HS-5 (cell line): ENCODE results near the gene HDLBP.

Experiments used
- DNase-seq: peaks from one replicate; pipeline ENCODE4 v3.0.0-alpha.2; 2012; ENCODE audit warnings: low read depth

Gene HDLBP

DNA sequence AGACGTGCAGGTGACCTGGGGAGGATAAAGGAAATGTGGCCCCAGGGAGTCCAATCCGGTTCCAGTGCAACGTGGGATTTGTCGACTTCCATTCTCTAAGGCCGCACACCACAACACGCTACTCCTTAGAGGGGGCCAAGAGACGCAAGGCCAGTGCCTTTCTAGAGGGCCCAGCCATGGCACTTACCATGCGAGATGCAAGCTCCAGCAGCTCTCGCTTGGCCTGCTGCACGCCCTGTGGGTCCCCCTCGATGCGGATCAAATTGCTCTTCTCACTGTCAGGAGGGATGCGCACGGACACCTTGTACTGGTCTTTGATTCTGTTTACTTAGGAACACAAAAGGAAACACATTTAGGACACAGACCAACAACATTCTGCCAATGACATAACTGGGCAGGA, 65.8 kb downstream of the HDLBP start:
- DNase-seq: no peak

DNA sequence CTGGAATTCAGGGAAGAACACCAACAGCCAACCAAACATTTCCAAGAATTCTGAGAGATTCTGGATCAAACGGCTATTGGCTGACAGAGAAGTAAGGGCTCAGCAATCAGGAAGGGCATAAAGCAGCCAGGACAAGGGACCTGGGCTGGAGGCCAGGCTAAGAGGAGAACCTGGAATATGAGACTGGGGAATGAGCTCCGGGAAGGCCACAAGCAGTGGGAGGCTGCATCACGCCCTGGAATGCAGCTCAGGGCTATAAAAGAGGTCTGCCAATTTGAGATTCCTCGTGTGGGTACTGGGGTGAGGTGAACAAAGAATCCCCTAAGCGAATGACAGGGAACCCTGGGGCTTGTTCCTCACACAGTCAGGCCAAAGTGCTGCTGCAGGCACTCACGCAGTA, 66.6 kb downstream of the HDLBP start:
- DNase-seq: no peak

DNA sequence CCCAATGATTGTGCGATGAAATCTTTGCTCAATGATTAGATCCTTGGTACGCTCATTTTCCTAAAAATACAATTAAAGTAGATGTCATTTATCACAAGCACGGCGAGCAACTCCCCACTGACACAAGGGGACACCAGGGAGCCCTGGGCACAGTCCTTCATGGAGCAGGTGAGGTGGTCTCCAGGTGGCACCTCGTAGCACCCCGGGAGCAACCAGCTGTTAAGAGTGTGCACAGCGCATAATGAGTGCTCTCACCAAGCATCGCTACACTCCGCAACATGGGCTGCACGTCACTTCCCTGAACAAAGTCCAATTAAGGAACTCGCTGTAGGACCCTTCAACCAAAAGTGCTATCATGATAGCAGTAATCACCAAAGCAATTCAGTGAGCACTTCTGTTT, 67.2 kb downstream of the HDLBP start:
- no peak for DNase-seq

DNA sequence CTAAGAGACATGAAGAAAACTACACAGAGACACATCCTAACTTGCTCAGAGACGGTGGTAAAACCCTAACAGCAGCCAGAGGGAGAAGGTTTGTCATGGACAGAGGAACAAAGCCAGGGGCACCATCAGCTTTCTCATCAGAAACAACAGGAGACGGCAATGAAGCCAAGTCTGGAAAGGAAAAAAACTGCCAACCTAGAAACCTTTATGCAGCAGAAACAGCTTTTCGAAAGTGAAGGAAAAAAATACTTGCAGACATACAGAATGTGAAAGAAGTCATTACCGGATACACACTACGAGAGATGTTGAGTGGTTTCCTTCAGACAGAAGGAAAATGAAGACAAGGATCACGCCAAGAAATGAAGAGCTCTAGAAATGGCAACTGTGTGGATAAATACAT, 71.1 kb downstream of the HDLBP start:
- DNase-seq: no peak

- DNase-seq: no peak
Observed at GRCh38 chr2:241242306-241242705, 73.2 kb downstream of the HDLBP start.

DNA sequence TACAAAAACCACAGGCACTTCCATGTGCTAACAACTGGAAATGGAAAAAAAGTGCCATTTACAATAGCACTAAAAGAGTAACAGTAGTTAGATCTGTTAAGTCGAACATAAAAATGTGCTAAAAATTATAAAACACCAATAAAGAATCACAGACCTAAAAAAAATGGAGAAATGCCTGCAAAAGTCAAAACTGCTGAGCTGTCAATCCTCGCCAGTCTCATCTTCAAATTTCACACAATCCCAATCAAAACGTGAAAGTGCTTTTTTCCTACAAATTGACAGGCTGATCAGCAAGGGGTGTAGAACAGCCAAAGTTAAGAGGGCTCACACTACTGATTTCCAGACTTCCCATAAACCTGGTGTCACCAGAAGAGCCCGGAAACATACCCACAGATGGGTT, 73.8 kb downstream of the HDLBP start:
- DNase-seq: no peak

GRCh38 chr2:241240320-241241004, 75.0 kb downstream of the HDLBP start:
- DNase-seq: no peak

DNA sequence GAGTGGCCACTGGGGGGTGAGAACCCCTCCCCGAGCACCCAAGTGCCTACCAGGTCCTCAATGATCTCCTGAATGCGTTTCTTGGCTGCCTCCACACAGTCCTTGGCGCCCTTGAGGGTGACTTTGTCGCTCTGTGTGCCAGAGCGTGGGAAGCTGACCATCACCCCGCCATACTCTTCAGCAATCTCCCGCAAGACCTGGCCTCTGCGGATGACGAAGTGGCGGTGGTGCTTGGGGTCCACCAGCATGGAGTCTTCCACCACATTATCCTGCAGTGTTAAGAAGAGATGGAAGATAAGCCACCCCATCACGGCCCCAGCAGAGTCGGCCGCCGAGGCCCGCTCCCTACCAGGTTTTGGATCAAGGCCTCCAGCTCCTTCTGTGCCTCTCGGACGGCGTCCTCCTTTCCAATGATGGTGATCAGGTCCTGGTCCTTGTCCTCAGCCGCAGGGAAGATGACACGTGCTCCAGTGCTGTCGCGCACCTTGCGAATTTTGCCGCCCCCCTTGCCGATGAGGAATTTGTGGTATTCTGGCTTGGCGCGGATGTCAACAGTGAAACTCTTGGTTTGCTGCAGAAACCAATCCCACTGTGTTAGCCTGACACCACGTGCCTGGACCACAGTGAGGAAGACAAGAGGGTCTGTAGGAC, 75.8 kb downstream of the HDLBP start:
- DNase-seq: no peak

DNA sequence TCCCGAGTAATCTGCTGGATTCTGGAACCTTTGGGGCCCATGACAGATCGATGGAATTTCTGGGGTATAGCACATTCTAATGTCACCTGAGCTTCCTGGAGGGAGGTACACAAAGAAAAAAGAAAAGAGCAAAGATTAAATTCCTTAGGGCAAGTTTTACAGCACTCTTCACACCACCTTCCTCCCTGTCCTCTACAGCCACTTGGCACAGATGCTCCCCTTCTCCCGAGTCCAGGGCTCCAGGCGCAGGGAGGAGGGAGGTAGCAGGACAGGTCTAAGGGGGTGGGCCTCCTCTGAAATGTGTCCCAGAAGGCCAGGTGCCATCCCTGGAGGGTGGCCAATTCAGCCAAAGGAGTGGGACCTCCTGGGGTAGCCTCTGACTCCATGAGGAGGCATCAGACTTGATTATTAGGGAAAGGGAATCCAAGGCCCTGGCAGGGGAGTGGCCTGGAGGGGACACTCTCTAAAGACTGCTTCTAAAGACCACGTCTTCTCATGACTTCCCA, 76.7 kb downstream of the HDLBP start:
- DNase-seq: no peak

- no peak for DNase-seq
Observed at GRCh38 chr2:241237949-241238371, 77.5 kb downstream of the HDLBP start.

- no peak for DNase-seq
Observed at GRCh38 chr2:241237047-241237446, 78.4 kb downstream of the HDLBP start.

DNA sequence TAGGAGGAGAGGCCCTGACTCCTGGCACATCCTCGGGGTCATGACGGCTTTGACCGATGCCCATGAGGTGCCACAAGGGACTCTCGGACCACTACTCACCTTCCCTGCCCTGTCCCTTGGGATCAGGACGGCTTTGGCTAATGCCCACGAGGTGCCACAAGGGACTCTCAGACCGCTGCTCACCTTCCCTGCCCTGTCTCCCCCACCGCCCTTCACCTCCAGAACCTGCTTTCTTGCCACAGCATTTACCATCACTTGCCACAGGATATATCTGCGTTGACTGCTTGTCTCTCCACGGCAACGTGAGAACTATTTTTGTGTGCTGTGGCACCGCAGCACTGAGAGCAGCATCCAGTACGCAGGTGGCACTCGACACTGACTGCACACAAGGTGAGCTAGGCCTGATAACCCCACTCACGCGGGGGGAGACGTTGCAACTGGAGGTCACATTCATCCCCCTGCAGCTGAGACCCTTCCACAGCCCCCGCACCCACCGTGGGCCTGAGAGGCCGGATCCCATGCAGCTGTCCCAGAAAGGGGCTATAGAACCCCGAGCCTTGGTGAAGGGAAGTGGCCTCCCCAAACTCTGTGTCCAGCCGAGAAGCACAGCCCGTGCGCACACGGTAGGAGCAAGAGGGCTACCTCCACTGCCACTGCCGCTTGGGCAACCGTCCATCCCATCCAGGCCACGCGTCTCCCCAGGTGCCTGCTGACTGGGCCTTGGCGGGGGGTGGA, 79.4 kb downstream of the HDLBP start:
- DNase-seq: no peak

GRCh38 chr2:241234962-241235740, 80.3 kb downstream of the HDLBP start:
- no peak for DNase-seq

GRCh38 chr2:241234066-241234790, 81.2 kb downstream of the HDLBP start:
- no peak for DNase-seq

GRCh38 chr2:241232736-241233575, 82.5 kb downstream of the HDLBP start:
- no peak for DNase-seq

DNA sequence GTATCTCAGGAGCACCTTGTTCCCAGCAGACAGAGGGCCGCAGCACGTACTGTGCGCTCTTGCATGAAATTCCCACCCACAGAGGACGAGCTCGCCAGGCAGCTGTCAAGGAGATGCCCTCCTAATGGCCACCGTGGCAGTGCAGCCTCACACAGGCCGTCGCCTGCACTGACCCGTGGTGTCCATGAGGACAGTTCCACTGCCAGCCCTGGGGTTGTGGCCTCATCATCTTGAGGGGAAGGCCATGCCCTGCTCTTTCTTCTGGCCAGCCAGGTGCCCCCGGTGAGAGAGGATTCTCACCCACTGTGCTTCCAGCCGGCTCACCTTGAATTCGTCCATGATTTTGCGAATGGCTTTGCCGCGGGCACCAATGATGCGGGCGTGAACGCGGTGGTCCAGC, 85.0 kb downstream of the HDLBP start:
- no peak for DNase-seq

GRCh38 chr2:241229563-241230401, 85.7 kb downstream of the HDLBP start:
- no peak for DNase-seq

- no peak for DNase-seq
Observed at GRCh38 chr2:241228860-241229516, 86.5 kb downstream of the HDLBP start.
